Gastroesophageal sphincter (tissue), 4 donors: ENCODE results near the gene RAPGEF2. TPM values are rescaled to one million over a fixed set of nuclear protein-coding genes. Genes with fewer than 3 reads are reported as not detected.

Source experiments
- ATAC-seq: fragments of 150-250 bp; one replicate; pipeline ENCODE4 v1.9.1; 2016; ENCODE audit warnings: mild to moderate bottlenecking, moderate library complexity
- H3K27ac ChIP-seq, 4 donors: fragments of 200-600 bp; sonication (generic) in 3 of 4; 1 replicate in 3 of 4; 2 replicates in 1 of 4; pipeline ENCODE4 v1.5.1; 2016 to 2019
- H3K27me3 ChIP-seq: fragments of 200-600 bp; sonication (generic); one replicate; pipeline ENCODE4 v1.5.1; 2019
- H3K36me3 ChIP-seq, 2 donors: fragments of 200-600 bp; sonication (generic); one replicate each; pipeline ENCODE4 v1.5.1; 2019; ENCODE audit warnings: control low read depth in 1 of 2
- H3K4me1 ChIP-seq, 3 donors: fragments of 200-600 bp; sonication (generic); 1 replicate in 2 of 3; 2 replicates in 1 of 3; pipeline ENCODE4 v1.5.1; 2016 to 2019; ENCODE audit warnings: control low read depth in 2 of 3
- H3K4me3 ChIP-seq, 2 donors: fragments of 200-600 bp; sonication (generic); one replicate each; pipeline ENCODE4 v1.5.1; 2019; ENCODE audit warnings: mild to moderate bottlenecking in 1 of 2, moderate library complexity in 1 of 2
- H3K9me3 ChIP-seq, 3 donors: fragments of 200-600 bp; sonication (generic); one replicate each; pipeline ENCODE4 v1.5.1; 2017 to 2019; ENCODE audit warnings: control low read depth in 2 of 3
- EP300 ChIP-seq: sonication (generic); formaldehyde crosslinking; IDR thresholded peaks from one replicate; pipeline ENCODE4 v1.6.1; 2017; ENCODE audit warnings: antibody characterized with exemption, mild to moderate bottlenecking
- POLR2A ChIP-seq, 2 donors: fragments of 450-650 bp; IDR thresholded peaks; one replicate each; pipeline ENCODE4 v1.6.1; 2017; ENCODE audit warnings: antibody characterized with exemption in 2 of 2, mild to moderate bottlenecking in 2 of 2, moderate library complexity in 1 of 2
- POLR2AphosphoS5 ChIP-seq: sonication (generic); formaldehyde crosslinking; IDR thresholded peaks from one replicate; pipeline ENCODE4 v1.6.1; 2017; ENCODE audit warnings: antibody characterized with exemption
- WGBS, 2 donors: methylation state at CpG; one replicate each; pipeline ENCODE4 v1.1.5; 2018; ENCODE audit warnings: low coverage in 1 of 2; 5-methylcytosine and 5-hydroxymethylcytosine counted together
- total RNA-seq, 4 donors: library from RNA; depleted of rRNA; stranded (reverse); fragments of >200 nt; gene quantifications; one replicate each; pipeline ENCODE4 v1.1.0, GENCODE V29; 2016
- TF ChIP-seq, protein P1 (sequence below), 4 experiments: fragments of 200-600 bp in 2 of 4; fragments of 450-650 bp in 2 of 4; sonication (generic) in 1 of 4; IDR thresholded peaks; one replicate each; pipeline ENCODE4 v1.5.1; 2017 to 2019; ENCODE audit warnings: antibody characterized with exemption in 4 of 4, mild to moderate bottlenecking in 2 of 4, moderate library complexity in 2 of 4

RAPGEF2 gene
- total RNA-seq, 4 donors from 2014 or later, result 49.5 to 67.5 (median 60.9) TPM

DNA sequence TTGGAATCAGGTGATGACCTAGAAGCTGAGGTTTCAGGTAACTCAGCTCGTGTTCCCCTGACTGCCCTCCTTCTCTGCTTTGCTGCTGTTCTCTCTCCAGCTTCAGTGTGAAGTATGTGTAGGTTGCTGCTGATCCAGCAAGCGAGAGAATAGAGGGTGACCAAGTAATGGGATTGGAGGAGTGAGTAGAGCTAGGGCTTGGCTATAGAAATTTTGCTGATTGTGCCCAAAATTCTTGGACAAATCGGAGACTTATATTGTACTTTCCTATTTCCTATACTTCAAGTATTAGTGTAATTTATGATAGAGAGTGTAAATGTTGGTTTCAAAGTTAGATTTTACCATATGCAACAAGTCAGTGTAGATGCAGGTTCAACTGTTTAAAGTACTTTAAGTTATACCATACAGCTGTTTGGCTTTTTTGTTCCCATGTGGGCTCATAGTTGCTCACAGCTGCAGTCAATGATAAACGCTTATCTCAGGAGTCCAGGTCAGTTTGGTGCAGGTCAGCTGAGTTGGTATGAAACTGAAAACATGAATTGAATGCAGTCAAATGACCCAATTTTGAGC, 48.0 kb downstream of the RAPGEF2 start:
- WGBS, 2 donors, result 81 to 89% methylated on average over 2 to 4 of the region's 4 CpGs
- Histone ChIP-seq H3K9me3 (no peaks in the 10 kb centered on the region), H3K27ac (no peak overlapping the region), H3K4me3 (no peak overlapping the region), H3K36me3 (no peaks in the 10 kb centered on the region), H3K4me1 (peaks cover 0 to 56% (median 0%) of the 10 kb centered on the region in 3 donors), H3K27me3 (no peaks in the 10 kb centered on the region)
- TF ChIP-seq POLR2A (IDR thresholded peaks at IDR 0.05), result no peak
- TF ChIP-seq EP300, result no peak
- TF ChIP-seq, protein P1, sequence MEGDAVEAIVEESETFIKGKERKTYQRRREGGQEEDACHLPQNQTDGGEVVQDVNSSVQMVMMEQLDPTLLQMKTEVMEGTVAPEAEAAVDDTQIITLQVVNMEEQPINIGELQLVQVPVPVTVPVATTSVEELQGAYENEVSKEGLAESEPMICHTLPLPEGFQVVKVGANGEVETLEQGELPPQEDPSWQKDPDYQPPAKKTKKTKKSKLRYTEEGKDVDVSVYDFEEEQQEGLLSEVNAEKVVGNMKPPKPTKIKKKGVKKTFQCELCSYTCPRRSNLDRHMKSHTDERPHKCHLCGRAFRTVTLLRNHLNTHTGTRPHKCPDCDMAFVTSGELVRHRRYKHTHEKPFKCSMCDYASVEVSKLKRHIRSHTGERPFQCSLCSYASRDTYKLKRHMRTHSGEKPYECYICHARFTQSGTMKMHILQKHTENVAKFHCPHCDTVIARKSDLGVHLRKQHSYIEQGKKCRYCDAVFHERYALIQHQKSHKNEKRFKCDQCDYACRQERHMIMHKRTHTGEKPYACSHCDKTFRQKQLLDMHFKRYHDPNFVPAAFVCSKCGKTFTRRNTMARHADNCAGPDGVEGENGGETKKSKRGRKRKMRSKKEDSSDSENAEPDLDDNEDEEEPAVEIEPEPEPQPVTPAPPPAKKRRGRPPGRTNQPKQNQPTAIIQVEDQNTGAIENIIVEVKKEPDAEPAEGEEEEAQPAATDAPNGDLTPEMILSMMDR (IDR thresholded peaks at IDR 0.05), result no peak
- TF ChIP-seq POLR2AphosphoS5, result no peak
- no peak for ATAC-seq

DNA sequence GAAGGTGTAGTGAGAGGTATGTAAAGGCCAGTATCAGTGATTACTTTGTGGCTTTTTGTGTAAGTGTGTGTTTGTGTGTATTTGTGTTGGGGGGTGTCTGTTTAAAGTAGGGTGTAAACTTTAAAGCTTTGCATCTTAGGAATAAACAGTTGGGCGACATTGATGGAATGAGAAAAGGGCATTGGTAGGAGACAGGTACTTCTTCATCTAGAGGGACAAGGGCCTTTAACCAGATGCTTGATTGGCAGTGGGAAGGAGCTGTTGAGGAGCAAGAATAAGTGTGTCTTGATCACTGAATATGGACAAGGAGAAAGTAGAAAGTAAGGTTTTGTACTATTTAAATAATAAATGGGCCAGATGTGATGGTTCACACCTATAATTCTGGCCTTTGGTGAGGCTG, 48.8 kb downstream of the RAPGEF2 start:
- 88 to 100% methylated on average over 1 of the region's 1 CpG for WGBS, 2 donors
- TF ChIP-seq POLR2AphosphoS5 (no peak), POLR2A (IDR thresholded peaks at IDR 0.05) (no peak), EP300 (no peak)
- TF ChIP-seq, protein P1 (IDR thresholded peaks at IDR 0.05), result no peak
- H3K9me3 ChIP-seq, result no peaks in the 10 kb centered on the region
- no peak overlapping the region for H3K4me3 ChIP-seq
- H3K4me1 ChIP-seq, result peaks cover 0 to 48% (median 0%) of the 10 kb centered on the region in 3 donors
- no peaks in the 10 kb centered on the region for H3K36me3 ChIP-seq
- H3K27ac ChIP-seq, result no peak overlapping the region
- no peak for ATAC-seq
- no peaks in the 10 kb centered on the region for H3K27me3 ChIP-seq

DNA sequence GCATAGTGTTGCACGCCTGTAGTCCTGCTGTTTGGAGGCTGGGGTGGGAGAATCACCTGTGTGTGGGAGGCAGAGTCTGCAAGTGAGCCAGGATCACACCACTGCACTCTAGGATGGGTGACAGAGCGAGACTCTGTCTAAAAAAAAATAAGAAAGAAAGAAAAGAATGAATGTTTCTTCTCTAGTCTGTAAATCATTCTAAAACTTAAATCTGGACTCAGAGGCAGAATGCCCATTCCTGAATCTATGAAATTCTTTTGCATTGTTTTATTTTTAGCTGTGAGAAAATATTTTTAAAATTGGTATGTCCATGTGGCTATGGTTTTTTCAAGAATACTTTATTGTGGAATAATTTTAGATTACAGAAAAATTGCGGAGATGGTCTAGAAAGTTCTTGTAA, 49.3 kb downstream of the RAPGEF2 start:
- 96 to 97% methylated on average over 3 of the region's 3 CpGs for WGBS, 2 donors
- TF ChIP-seq POLR2A (IDR thresholded peaks at IDR 0.05), result no peak
- ATAC-seq, result no peak
- no peaks in the 10 kb centered on the region for H3K9me3 ChIP-seq
- H3K27me3 ChIP-seq, result no peaks in the 10 kb centered on the region
- H3K36me3 ChIP-seq, result no peaks in the 10 kb centered on the region
- no peak overlapping the region for H3K27ac ChIP-seq
- no peak overlapping the region for H3K4me3 ChIP-seq
- H3K4me1 ChIP-seq, result peaks cover 0 to 43% (median 0%) of the 10 kb centered on the region in 3 donors

DNA sequence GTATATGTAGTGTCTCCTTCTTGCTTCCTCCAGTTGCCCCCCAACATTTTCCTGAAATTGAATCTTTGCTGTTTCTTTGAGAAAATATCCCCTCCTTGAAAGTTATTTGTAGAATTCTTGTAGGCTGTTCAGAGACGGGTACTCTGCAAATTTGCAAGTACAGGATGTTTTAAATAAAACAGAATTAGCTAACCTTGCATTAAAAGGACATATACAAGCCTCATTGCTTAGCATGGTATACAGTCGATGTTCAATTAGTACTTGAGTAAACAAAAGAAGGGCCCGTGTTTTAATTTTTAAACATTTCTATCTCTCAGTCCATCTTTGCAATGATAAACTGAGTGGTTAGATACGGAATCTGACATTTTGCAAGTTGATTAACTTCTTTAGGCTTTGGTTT, 50.8 kb downstream of the RAPGEF2 start:
- H3K36me3 ChIP-seq, result no peaks in the 10 kb centered on the region
- H3K4me1 ChIP-seq, result peaks cover 0 to 47% (median 0%) of the 10 kb centered on the region in 3 donors
- no peaks in the 10 kb centered on the region for H3K27me3 ChIP-seq
- no peak overlapping the region for H3K4me3 ChIP-seq
- H3K27ac ChIP-seq, result no peak overlapping the region
- no peaks in the 10 kb centered on the region for H3K9me3 ChIP-seq
- 67 to 73% methylated on average over 4 of the region's 4 CpGs for WGBS, 2 donors
- no peak for ATAC-seq
- TF ChIP-seq EP300 (no peak), POLR2A (IDR thresholded peaks at IDR 0.05) (no peak), POLR2AphosphoS5 (no peak)
- TF ChIP-seq, protein P1 (IDR thresholded peaks at IDR 0.05), result no peak

DNA sequence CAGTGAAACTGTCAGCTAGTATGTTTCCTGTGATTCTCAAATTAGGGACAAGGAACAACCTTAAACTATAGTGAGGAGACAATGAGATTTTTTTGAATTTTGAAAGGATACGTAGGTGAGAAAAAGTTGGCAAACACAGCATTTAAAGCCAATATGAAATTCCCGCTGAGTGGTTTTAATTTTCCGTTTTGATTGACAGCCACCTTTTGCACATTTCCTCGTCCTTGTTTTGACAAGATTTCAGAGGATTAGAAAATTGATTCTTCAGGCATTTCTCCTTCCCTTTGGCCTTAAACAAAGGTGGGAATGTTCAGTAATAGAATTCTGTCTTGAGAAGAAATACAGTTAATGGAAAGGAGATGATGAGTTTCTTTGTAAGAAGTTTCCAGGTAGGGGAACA, 52.2 kb downstream of the RAPGEF2 start:
- Histone ChIP-seq H3K36me3 (no peaks in the 10 kb centered on the region), H3K9me3 (no peaks in the 10 kb centered on the region), H3K4me3 (no peak overlapping the region), H3K4me1 (peaks cover 0 to 37% (median 0%) of the 10 kb centered on the region in 3 donors), H3K27me3 (no peaks in the 10 kb centered on the region), H3K27ac (no peak overlapping the region)
- no peak for TF ChIP-seq POLR2A (IDR thresholded peaks at IDR 0.05)
- TF ChIP-seq, protein P1 (IDR thresholded peaks at IDR 0.05), result no peak
- no peak for TF ChIP-seq POLR2AphosphoS5
- TF ChIP-seq EP300, result no peak
- 87% methylated on average over 4 of the region's 4 CpGs; no CpG with 5 or more reads in 1 of the 2 donors for WGBS, 2 donors
- no peak for ATAC-seq
